NCI-H2029 (cell line): Measurements from ENCODE around the gene ATF7.

Source experiments
- DNase-seq: peaks from one replicate; lab custom pipeline; 2025; lab: John Stamatoyannopoulos, UW

Gene ATF7

GRCh38 chr12:53523131-53523530 lies 103.1 kb downstream of the ATF7 start:
- no peak for DNase-seq

GRCh38 chr12:53518381-53518780 lies 107.8 kb downstream of the ATF7 start:
- DNase-seq = no peak

- no peak for DNase-seq
Observed at GRCh38 chr12:53516758-53517455, 109.3 kb downstream of the ATF7 start.

GRCh38 chr12:53515291-53515680 lies 110.9 kb downstream of the ATF7 start:
- no peak for DNase-seq

GRCh38 chr12:53514628-53515290 lies 111.4 kb downstream of the ATF7 start:
- DNase-seq = no peak

GRCh38 chr12:53513712-53514410 lies 112.3 kb downstream of the ATF7 start:
- no peak for DNase-seq

- peak; percentile 47 for DNase-seq
Observed at GRCh38 chr12:53510181-53510812, 115.9 kb downstream of the ATF7 start.

GRCh38 chr12:53508534-53509170 lies 117.5 kb downstream of the ATF7 start:
- peak; percentile 58 for DNase-seq

- DNase-seq = no peak
Observed at GRCh38 chr12:53507603-53507885, 118.6 kb downstream of the ATF7 start.

GRCh38 chr12:53506881-53507602 lies 119.1 kb downstream of the ATF7 start, which contains the start of gene NPFF:
NPFF (minus strand) TSS chr12:53507484; CDS start chr12:53507474, 10 bp downstream.
- DNase-seq = no peak

GRCh38 chr12:53506450-53506785 lies 119.8 kb downstream of the ATF7 start:
- no peak for DNase-seq

GRCh38 chr12:53505555-53506449 lies 120.4 kb downstream of the ATF7 start:
- no peak for DNase-seq

- DNase-seq = no peak
Observed at GRCh38 chr12:53505086-53505485, 121.1 kb downstream of the ATF7 start.

- DNase-seq = no peak
Observed at GRCh38 chr12:53504004-53504920, 121.9 kb downstream of the ATF7 start.

- DNase-seq = no peak
Observed at GRCh38 chr12:53502983-53503728, 123.0 kb downstream of the ATF7 start.

- DNase-seq = no peak
Observed at GRCh38 chr12:53502331-53502730, 123.9 kb downstream of the ATF7 start.

- no peak for DNase-seq
Observed at GRCh38 chr12:53501615-53502181, 124.5 kb downstream of the ATF7 start.

- DNase-seq = peak; percentile 99
Observed at GRCh38 chr12:53500776-53501614, 125.2 kb downstream of the ATF7 start, which contains the start of gene TARBP2. TARBP2 (plus strand) TSS chr12:53501283; CDS start chr12:53501409, 126 bp downstream.
